GM12801 (cell line): ENCODE data around the gene FIGLA.

Experiments
- CTCF ChIP-seq: IDR thresholded peaks from one replicate; pipeline ENCODE4 v1.5.1; 2011; ENCODE audit warnings: control low read depth; ENCODE audit not compliant: insufficient read length; ENCODE audit errors: extremely low read depth

Gene FIGLA

GRCh38 chr2:70790136-70790828, at the start of gene FIGLA:
FIGLA (minus strand) TSS chr2:70790643; CDS start chr2:70790638, 5 bp downstream.
- no peak for TF ChIP-seq CTCF

GRCh38 chr2:70837980-70838925, 47.8 kb upstream of the FIGLA start:
- TF ChIP-seq CTCF = no peak

GRCh38 chr2:70835643-70836042, 45.2 kb upstream of the FIGLA start, which contains the start of gene CD207:
CD207 (minus strand) TSS chr2:70835816; CDS start chr2:70835776, 40 bp downstream.
- no peak for TF ChIP-seq CTCF

GRCh38 chr2:70834881-70835280, 44.4 kb upstream of the FIGLA start:
- TF ChIP-seq CTCF = no peak

- no peak for TF ChIP-seq CTCF
These were observed 43.7 kb upstream of the FIGLA start for GRCh38 chr2:70834106-70834505.

- no peak for TF ChIP-seq CTCF
These were observed 42.8 kb upstream of the FIGLA start for GRCh38 chr2:70833246-70833645.

GRCh38 chr2:70832386-70832785, 41.9 kb upstream of the FIGLA start:
- no peak for TF ChIP-seq CTCF
